Osteoblast (primary cell): Measurements from ENCODE around the gene PPP1R2B. TPM values are rescaled to one million over a fixed set of nuclear protein-coding genes. Genes with fewer than 3 reads are reported as not detected.

Experiments
- DNase-seq: peaks from one replicate; pipeline ENCODE4 v3.0.0; 2011; ENCODE audit warnings: low spot score, mixed read lengths; ENCODE audit not compliant: insufficient read length; ENCODE audit errors: missing footprints
- H2AFZ ChIP-seq: 2 replicates; pipeline ENCODE4 v1.6.0; 2011; ENCODE audit warnings: mild to moderate bottlenecking, low read length
- H3K27ac ChIP-seq: 2 replicates; pipeline ENCODE4 v1.5.1; 2011; ENCODE audit warnings: mild to moderate bottlenecking, low read depth, low read length, moderate library complexity
- H3K27me3 ChIP-seq: 2 replicates; pipeline ENCODE4 v1.6.0; 2012; ENCODE audit warnings: mild to moderate bottlenecking, control low read depth, inconsistent platforms, low read length, moderate library complexity; ENCODE audit not compliant: insufficient read depth
- H3K36me3 ChIP-seq: 2 replicates; pipeline ENCODE4 v1.5.1; 2011; ENCODE audit warnings: mild to moderate bottlenecking, low read length, control low read depth, moderate library complexity; ENCODE audit not compliant: insufficient read depth
- H3K4me1 ChIP-seq: 2 replicates; pipeline ENCODE4 v1.5.1; 2011; ENCODE audit warnings: mild to moderate bottlenecking, low read length, control low read depth, moderate library complexity; ENCODE audit not compliant: insufficient read depth
- H3K4me2 ChIP-seq: 2 replicates; pipeline ENCODE4 v1.6.0; 2011; ENCODE audit warnings: mild to moderate bottlenecking, low read length; ENCODE audit not compliant: insufficient read depth
- H3K4me3 ChIP-seq: fragments of 200-600 bp; sonication (generic); 3 replicates; pipeline ENCODE4 v1.5.1; 2012; ENCODE audit warnings: mild to moderate bottlenecking, low read length, inconsistent platforms; ENCODE audit not compliant: insufficient read depth
- H3K79me2 ChIP-seq: 2 replicates; pipeline ENCODE4 v1.6.0; 2012; ENCODE audit warnings: mild to moderate bottlenecking, low read length, control low read depth, inconsistent platforms; ENCODE audit not compliant: insufficient read depth
- H3K9me3 ChIP-seq: 2 replicates; pipeline ENCODE4 v1.5.1; 2011; ENCODE audit warnings: low read depth, low read length, control low read depth
- H4K20me1 ChIP-seq: 2 replicates; pipeline ENCODE4 v1.6.0; 2012; ENCODE audit warnings: mild to moderate bottlenecking, low read length, control low read depth; ENCODE audit not compliant: insufficient read depth
- total RNA-seq: library from RNA; depleted of rRNA; stranded (reverse); fragments of >200 nt; gene quantifications from 2 replicates; pipeline ENCODE4 v1.2.3, GENCODE V29; 2012
- TF ChIP-seq, protein P1 (sequence below): IDR thresholded peaks from 2 replicates; pipeline ENCODE4 v1.5.1; 2011; ENCODE audit warnings: mild to moderate bottlenecking, low read depth, low read length, moderate library complexity; ENCODE audit errors: extremely low read depth

PPP1R2B gene
- total RNA-seq, 1 donor, result under 0.01 TPM

DNA sequence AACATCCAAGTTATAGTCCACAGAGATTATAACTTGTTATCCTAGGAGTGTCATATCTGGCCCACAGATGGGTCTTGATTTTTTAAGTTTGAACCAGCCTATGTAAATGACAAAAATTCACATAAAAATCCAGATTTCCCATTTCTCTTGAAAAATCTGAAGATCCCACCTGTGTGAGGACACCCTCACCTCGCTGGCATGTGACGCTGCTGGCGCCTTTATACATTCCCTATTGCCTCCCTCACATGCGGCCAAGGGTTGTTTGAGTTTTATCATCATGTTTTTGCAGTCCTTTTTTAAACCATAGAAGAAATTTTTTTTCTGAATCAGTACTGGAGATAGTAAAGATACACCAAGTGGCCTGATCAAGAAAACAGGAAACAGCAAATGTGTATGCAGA, 25.9 kb upstream of the PPP1R2B start:
- no peaks in the 10 kb centered on the region for H3K27me3 ChIP-seq
- H3K4me1 ChIP-seq, result no peaks in the 10 kb centered on the region
- no peaks in the 10 kb centered on the region for H4K20me1 ChIP-seq
- TF ChIP-seq, protein P1, sequence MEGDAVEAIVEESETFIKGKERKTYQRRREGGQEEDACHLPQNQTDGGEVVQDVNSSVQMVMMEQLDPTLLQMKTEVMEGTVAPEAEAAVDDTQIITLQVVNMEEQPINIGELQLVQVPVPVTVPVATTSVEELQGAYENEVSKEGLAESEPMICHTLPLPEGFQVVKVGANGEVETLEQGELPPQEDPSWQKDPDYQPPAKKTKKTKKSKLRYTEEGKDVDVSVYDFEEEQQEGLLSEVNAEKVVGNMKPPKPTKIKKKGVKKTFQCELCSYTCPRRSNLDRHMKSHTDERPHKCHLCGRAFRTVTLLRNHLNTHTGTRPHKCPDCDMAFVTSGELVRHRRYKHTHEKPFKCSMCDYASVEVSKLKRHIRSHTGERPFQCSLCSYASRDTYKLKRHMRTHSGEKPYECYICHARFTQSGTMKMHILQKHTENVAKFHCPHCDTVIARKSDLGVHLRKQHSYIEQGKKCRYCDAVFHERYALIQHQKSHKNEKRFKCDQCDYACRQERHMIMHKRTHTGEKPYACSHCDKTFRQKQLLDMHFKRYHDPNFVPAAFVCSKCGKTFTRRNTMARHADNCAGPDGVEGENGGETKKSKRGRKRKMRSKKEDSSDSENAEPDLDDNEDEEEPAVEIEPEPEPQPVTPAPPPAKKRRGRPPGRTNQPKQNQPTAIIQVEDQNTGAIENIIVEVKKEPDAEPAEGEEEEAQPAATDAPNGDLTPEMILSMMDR, result no peak
- H3K36me3 ChIP-seq, result no peaks in the 10 kb centered on the region
- H3K9me3 ChIP-seq, result no peaks in the 10 kb centered on the region
- H3K4me3 ChIP-seq, result no peak overlapping the region
- no peak overlapping the region for H3K4me2 ChIP-seq
- no peak for DNase-seq
- no peak overlapping the region for H3K27ac ChIP-seq
- no peaks in the 10 kb centered on the region for H3K79me2 ChIP-seq
- H2AFZ ChIP-seq, result no peak overlapping the region

DNA sequence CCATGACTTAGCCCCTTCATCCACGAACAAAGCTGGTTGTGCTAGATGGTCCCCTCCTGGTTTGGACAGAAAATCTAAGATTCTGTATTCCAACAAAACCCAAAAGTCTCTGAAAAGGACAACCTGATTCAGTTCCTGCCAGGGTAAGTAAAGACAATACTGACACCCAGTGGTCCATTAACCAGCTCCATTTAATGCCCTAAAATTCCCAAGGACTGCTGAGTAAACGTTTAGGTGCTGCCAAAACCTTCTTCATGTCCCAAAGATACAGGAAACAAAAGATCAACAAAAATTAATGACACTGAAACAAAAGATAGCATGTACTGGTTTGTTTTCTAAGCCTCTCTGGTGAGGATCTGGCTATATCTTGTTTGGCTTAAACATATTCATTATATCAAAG, 25.3 kb upstream of the PPP1R2B start:
- H2AFZ ChIP-seq, result no peak overlapping the region
- TF ChIP-seq, protein P1, result peak; percentile 55
- H3K27ac ChIP-seq, result no peak overlapping the region
- H3K9me3 ChIP-seq, result no peaks in the 10 kb centered on the region
- H3K4me2 ChIP-seq, result no peak overlapping the region
- DNase-seq, result peak; percentile 86
- H3K4me1 ChIP-seq, result no peaks in the 10 kb centered on the region
- H3K79me2 ChIP-seq, result no peaks in the 10 kb centered on the region
- H3K36me3 ChIP-seq, result no peaks in the 10 kb centered on the region
- no peaks in the 10 kb centered on the region for H4K20me1 ChIP-seq
- no peak overlapping the region for H3K4me3 ChIP-seq
- no peaks in the 10 kb centered on the region for H3K27me3 ChIP-seq

DNA sequence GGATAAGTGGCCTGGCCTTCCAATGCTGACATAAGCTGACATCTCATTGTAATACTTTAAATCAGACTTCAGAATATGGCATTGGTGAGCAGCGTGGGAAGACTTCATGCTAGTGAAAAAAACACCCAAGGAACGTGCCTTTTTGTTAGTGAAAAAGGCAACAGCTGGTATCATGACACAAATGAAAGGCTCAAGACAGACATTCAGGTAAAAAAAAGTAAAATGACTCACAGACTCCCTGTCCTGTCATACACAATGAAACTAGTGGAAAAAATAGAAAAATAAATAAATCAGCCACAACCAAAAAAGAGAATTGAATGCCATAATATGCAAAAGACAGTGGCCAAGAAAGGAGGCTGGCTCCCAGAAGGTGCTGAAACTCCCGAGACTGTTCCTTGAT, 24.4 kb upstream of the PPP1R2B start:
- Histone ChIP-seq H3K27me3 (no peaks in the 10 kb centered on the region), H3K27ac (no peak overlapping the region), H3K4me3 (no peak overlapping the region), H3K4me1 (no peaks in the 10 kb centered on the region), H4K20me1 (no peaks in the 10 kb centered on the region), H2AFZ (no peak overlapping the region), H3K79me2 (no peaks in the 10 kb centered on the region), H3K4me2 (no peak overlapping the region), H3K36me3 (no peaks in the 10 kb centered on the region), H3K9me3 (no peaks in the 10 kb centered on the region)
- no peak for DNase-seq
- TF ChIP-seq, protein P1, result no peak

DNA sequence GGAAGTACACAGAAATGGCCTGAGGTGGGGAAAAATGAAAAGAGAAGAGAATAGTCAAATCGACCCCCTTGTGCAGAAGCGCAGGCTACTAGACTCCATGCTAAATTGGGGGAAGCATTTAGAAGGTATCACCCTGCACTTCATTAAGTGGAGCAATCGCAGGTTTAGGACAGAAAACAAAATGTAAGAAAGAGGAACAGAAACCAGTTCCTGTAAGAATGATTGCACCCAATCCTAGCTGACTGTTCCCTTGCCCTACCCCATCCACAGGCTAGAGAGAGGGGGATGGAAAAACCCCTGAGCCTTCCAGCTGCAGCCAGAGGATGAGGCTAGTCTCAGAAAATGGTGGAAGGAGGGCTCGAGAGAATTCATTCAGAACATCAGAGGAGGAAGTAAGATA, 23.9 kb upstream of the PPP1R2B start:
- Histone ChIP-seq H3K27ac (no peak overlapping the region), H3K9me3 (no peaks in the 10 kb centered on the region), H3K27me3 (no peaks in the 10 kb centered on the region), H2AFZ (no peak overlapping the region), H3K4me1 (no peaks in the 10 kb centered on the region), H4K20me1 (no peaks in the 10 kb centered on the region), H3K36me3 (no peaks in the 10 kb centered on the region), H3K79me2 (no peaks in the 10 kb centered on the region), H3K4me2 (no peak overlapping the region), H3K4me3 (no peak overlapping the region)
- DNase-seq, result no peak
- TF ChIP-seq, protein P1, result no peak
